HG03108 (cell line): Measurements from ENCODE around the gene EIPR1.

Experiments
- ATAC-seq: cut with Tn5 transposase; IDR thresholded peaks from one replicate; pipeline ENCODE4 v1.9.1; 2021; ENCODE audit warnings: moderate library complexity; ENCODE audit not compliant: unreplicated experiment

The EIPR1 gene

GRCh38 chr2:3168230-3168891 is 209.3 kb downstream of the EIPR1 start:
- ATAC-seq, result no peak

GRCh38 chr2:3163401-3163800 is 214.2 kb downstream of the EIPR1 start:
- no peak for ATAC-seq

DNA sequence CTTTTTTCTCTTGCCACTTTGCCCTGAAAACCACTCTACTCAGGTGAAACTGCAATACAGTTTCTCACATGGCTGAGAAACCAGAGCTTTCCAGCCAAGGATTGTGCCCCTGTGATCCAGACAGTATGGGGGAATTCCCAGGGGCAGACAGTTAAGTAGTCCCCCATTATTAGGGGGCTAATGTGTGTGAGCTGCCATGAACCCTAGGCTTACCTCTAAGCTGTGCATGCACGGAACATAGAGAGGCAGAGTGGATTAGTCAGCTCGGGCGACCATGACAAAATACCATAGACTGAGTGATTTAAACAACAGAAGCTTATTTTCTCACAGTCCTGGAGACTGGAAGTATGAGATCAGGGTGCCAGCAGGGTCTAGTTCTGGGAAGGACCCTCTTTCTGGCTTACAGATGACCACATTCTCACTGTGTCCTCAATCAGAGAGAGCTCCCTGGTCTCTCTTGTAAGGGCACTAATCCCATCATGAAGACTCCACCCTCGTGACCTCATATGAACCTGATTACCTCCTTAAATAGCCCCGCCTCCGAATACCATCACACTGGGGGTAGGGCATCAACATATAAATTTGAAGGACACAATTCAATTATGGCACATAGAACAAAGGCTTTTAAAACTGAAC is 215.1 kb downstream of the EIPR1 start:
- no peak for ATAC-seq

DNA sequence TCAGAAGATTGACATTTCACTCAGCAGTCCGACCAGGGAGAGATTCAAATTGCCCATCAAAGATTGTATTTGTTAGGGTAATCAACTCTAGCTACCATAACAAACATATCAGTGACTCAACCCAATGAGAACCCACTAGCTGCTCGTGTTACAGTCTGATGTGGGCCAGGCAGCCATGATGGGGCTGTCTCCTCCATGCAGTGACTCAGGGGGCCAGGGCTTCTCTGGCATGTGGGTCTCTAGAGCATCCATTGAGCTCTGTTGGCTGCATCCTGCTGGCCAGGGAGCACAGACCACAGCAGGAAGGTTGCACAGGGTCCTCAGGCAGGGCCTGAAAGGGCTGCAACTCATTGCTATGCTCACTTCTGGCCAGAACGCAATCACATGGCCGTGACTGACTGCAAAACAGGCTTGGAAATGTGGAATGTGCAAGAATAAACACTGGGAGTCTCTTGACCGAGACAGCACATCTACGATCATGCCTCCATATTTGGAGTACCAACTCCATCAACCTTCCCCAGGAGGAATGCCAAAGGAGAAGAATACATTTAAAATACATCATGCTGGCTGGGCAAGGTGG is 216.8 kb downstream of the EIPR1 start:
- no peak for ATAC-seq

DNA sequence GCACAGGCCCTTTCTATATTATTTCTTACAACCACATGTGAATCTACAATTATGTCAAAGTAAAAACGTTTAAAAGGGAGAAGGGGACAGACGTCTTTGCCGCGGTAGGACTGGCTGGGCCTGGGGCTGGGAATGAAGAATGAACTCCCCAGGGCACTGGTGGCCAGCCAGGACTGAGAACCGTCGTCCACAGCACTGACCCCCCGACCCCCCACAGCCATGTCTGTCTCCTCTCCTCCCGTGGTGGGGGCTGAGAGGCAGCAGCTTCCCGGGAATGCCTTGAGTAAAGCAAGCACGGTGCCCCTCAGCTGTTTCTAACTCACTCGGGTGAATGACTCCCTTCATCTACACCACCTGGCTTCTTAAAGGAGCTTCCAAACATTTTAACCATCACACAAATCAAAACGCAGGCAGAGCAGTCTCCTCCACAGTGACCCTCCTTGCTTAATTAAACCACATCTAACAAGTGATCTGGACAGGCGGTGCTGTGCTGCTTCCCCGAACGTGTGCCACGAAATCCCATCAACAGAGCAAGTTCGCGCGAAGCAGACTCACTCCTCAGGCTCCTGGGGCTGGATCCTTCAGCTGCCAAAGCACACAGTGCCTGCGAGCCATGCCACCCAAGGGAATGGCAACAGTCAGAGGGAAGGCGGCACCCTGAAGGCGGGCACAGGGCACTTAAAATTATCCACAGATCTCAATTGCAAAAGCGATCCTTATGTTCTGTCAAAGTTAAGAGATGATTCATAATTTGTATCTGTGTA is 217.7 kb downstream of the EIPR1 start:
- ATAC-seq, result no peak

DNA sequence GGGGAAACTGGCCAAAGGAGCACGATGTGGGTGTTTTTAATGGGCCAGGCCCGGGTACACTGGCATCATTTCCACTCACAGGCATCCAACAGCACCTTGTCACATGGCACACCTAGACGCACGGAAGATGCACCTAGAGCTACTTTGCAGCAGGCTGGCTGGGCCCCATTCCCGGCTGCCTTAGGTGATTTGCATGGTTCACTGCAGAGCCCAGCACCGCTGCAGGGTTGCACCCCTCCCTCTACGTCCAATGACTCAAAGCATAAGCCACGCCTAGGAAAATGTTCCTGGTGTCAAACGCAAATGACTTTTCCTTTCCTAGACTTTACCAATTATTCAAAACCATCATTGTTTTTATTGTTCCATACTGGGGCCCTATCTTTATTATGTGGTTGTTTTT is 222.9 kb downstream of the EIPR1 start:
- ATAC-seq, result no peak

- ATAC-seq, result no peak
Measured at GRCh38 chr2:3154146-3154545, 223.5 kb downstream of the EIPR1 start.

DNA sequence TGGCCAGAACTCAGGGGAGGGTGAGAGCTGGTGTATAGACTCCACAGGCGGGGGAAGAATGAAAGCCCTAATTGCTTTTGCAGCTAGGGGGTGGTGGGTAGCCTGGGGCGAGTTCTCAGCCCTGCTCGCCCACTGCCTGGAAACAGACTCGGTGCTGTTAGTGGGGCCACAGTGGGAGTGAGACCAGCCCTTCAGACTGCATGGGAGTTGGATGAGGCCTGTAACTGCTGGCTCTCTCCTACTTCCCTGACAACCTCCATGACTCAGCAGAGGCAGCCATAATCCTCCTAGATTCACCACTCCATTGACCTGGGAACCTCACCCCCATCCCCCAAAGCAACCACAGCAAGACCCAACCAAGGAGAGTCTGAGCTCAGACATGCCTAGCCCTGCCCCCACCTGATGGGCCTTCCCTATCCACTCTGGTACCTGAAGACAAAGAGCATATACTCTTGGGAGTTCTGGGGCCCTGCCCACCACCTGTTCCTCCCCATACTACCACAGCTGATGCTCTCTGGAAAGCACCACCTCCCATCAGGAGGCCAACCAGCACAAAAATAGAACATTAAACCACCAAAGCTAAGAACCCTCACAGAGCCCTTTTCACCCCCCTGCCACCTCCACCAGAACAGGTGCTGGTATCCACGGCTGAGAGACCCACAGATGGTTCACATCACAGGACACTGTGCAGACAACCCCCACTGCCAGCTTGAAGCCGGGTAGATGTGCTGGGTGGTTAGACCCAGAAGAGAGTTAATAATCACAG is 226.3 kb downstream of the EIPR1 start:
- no peak for ATAC-seq

- ATAC-seq, result no peak
Measured at GRCh38 chr2:3149441-3150217, 228.0 kb downstream of the EIPR1 start.

DNA sequence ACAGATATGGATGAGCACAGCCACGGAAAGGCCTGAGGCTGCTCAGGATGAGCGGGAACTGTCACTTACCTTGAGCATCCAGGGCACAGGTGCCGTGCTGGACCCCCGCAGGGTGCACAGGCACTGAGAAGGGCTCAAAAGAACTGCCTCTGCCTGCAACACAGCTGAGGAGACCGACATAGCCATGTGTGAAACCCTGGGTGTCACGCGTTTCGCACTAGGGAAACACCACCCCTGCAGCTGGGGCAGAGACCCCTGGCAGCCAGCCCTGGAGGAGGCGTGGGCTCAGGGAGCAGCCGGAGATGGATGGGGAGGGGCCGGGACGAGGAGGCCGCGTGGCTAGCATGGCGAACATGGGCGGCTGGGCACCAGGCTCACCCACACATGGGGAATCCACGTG is 228.9 kb downstream of the EIPR1 start:
- no peak for ATAC-seq

DNA sequence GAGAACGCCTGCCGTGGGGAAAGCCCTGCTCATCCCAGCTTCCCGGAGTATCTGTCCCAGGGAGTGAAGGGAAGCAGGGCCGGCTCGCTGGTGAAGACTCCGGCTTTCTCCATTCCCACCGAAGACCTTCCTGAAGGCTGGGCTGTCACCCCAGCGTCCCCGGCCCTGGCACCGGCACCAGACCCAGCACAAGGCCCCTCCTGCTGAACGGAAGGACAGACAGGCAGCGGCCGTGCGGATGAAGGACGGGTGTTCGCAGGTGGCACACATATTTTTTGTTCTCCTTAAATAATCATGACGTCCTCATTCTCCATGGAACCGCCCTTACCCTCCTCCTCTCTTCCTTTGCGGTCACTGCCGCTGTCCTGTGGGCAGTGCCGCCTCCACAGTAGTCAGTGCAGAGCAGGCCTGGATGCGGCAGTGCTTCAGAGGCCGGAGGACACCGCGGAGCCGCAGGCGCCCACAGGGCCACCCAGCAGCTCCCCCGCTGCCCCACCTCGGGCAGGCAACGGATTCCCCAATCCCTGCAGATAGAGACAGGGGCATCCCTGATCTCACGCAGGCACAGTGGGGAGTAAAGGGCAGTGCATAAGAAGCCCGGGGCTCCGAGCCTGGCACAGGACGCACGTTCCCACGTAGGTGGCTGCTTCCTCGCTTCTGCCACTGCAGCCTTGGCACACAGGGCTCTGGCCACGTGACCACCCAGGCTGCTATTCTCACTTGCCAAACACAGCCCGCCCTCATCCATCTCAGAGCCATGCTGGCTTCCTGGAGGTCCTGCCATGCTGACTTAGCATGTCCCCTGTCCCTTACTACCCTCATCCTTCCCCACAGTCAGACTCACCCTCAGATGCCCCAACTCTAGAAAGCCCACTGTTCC is 229.7 kb downstream of the EIPR1 start:
- no peak for ATAC-seq

DNA sequence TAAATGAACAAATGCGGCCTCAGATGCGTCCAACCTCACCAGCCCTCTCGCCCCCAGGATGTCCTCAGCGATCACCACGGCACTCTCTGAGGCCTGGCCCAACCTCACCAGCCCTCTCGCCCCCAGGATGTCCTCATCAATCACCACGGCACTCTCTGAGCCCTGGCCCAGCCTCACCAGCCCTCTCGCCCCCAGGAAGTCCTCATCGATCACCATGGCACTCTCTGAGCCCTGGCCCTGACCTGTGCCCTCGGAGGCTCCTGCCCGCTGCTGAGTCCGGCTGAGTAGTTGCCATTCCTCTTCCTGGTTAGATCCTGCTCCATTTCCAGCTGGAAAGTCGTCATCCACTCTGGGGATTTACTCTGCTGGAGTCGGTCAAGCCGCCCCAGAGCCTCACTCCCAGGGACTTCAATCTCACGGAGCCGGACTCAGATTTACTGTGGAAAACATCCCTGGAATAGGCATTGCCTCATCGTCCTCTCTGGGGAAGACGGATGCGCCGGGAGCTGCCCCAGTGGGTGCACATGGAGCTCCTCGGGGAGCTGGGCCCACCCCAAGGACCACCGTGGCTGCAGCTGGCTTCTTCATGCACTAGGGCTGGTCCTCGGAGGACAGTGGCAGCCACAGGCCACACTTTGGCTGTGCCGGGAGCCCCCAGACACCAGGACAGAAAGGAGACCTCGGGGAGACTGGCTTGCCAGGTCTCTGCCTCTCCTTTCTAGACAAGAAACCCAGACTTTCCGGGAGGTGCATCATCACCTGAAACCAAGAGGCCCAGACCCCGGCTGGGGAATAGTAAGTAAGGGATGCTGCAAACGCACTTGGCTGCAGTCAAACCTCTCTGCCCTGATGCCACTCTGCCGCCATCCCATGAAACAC is 230.6 kb downstream of the EIPR1 start:
- no peak for ATAC-seq

GRCh38 chr2:3146175-3146574 is 231.4 kb downstream of the EIPR1 start:
- ATAC-seq, result no peak

- no peak for ATAC-seq
Measured at GRCh38 chr2:3145471-3146021, 232.1 kb downstream of the EIPR1 start.

- no peak for ATAC-seq
Measured at GRCh38 chr2:3144856-3145255, 232.8 kb downstream of the EIPR1 start.

DNA sequence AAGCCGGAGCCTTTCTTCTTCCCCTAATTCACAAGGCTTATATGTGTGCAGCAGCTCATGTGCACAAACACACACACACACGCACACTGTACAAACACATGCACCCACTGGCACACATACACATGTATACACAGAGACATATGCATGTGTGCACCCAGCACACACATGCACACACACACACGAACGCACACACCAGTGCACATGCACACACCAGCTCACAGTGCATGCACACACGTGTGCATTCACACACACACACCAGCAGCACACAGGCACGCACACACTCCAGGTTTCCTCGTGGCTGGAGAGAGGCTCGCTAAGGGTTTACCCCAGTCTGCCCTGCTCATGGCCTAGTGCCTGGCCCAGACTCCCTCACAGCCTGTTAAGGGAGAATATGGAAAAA is 234.0 kb downstream of the EIPR1 start:
- no peak for ATAC-seq

DNA sequence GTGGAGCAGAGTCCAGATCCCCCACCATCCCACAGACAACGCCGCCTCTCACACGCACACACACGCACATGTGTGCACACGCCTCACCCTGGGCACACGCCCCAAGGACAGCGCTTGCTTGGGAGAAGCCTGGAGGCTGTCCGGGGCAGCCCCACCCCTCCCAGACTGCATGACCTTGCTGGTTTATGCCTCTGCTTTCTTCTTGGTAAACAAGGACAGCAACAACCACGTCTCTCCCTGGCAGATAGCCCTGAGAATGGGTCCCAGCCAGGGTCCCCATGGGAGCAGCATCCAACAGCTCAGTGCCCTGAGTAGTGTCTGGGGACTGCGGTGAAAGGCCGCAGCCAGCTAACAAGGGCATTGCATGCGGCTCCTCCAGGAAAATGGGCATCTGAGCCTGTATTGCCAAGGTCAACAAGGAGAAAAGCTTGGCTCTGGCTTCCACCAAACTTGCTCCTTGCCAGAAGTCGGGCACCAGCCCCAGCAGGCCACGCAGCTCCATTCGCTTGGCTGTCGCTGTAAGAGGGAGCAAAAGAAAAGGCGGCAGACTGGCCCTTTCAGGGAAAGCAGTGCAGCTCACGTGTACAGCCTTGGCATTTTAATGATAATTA is 234.6 kb downstream of the EIPR1 start:
- no peak for ATAC-seq

GRCh38 chr2:3142210-3142609 is 235.4 kb downstream of the EIPR1 start:
- no peak for ATAC-seq
